Activated naive CD8-positive, alpha-beta T cell treated with anti-CD3 and anti-CD28 coated beads, Interleukin-2, amount 10 ng/mL, durations not matched to agents 7 days and 5 days (primary cell): Measurements from ENCODE around the gene ATF4. TPM values are rescaled to one million over a fixed set of nuclear protein-coding genes. Genes with fewer than 3 reads are reported as not detected.
"Not testable (repeated sequence)": the region's sequence is repeated elsewhere in the genome, so short reads cannot be mapped to it uniquely, and the experiment has no call there.

Source experiments
- ATAC-seq: fragments of 150-1000 bp; cut with Tn5 transposase; one replicate; pipeline ENCODE4 v1.10.0; 2021; ENCODE audit warnings: low read depth, moderate library complexity
- POLR2A ChIA-PET: fragments of 350-600 bp; sonication (Branson Sonifier 250); formaldehyde crosslinking; loops from one replicate; lab custom pipeline; 2021; ENCODE audit warnings: antibody characterized with exemption; lab: Charles Lee
- DNase-seq: peaks from one replicate; pipeline ENCODE4 v3.0.0; 2021
- H3K27ac Mint-ChIP-seq: one replicate; pipeline ENCODE4 v1.8.0; 2022; ENCODE audit warnings: mild to moderate bottlenecking, mixed read lengths
- H3K27me3 Mint-ChIP-seq: one replicate; pipeline ENCODE4 v1.8.0; 2022; ENCODE audit warnings: mild to moderate bottlenecking, moderate library complexity, mixed read lengths
- H3K36me3 Mint-ChIP-seq: one replicate; pipeline ENCODE4 v1.8.0; 2021; ENCODE audit warnings: mild to moderate bottlenecking, mixed read lengths
- H3K4me1 Mint-ChIP-seq: one replicate; pipeline ENCODE4 v1.8.0; 2021; ENCODE audit warnings: mixed read lengths
- H3K4me3 Mint-ChIP-seq: one replicate; pipeline ENCODE4 v1.8.0; 2022; ENCODE audit warnings: mild to moderate bottlenecking, moderate library complexity, mixed read lengths
- H3K9me3 Mint-ChIP-seq: one replicate; pipeline ENCODE4 v1.8.0; 2021; ENCODE audit warnings: mixed read lengths
- total RNA-seq, 2 experiments: library from RNA; stranded (reverse); gene quantifications; one replicate each; pipeline ENCODE4 v1.2.3, GENCODE V29; 2021

ATF4 gene
- total RNA-seq, 2 experiments from 2014 or later, result 413 to 424 TPM

DNA sequence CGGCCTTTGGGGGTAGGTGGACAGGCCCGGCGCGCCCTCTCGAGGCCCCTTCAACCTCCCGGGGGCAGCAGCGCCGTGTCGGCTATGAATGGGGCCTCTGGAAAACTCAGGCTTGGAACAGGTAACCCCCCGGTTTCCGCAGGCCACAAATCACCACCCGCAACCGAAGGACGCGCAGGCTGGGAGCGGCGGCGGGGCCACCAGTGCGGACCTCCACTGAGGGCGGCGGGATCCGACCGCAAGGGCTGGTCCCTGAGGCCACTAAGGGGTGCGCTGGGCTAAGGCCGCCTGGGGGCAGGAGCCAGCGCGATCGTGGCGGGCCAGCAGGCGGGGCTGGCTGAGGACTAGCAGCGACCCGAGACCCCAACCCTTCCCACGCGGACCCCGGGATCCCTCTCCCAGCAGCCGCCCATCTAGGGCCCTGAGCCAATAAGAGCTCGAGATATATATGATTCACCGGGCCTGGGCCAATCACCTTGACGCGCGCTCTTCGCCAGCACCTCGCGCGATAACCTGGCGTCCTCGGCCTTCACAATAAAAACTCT, 609 bp upstream of the ATF4 start:
- H3K36me3 Mint-ChIP-seq, result peaks cover 42% of the 10 kb centered on the region
- no peaks in the 10 kb centered on the region for H3K27me3 Mint-ChIP-seq
- peak overlapping the region; percentile 99 for H3K27ac Mint-ChIP-seq
- peaks cover 53% of the 10 kb centered on the region for H3K4me1 Mint-ChIP-seq
- ATAC-seq (peak; percentile 94), DNase-seq (peak; percentile 92)
- H3K4me3 Mint-ChIP-seq, result peak overlapping the region; percentile 96
- no peaks in the 10 kb centered on the region for H3K9me3 Mint-ChIP-seq
- POLR2A ChIA-PET, result interaction anchor here (0.6 to 4.7 kb wide), 37 partner anchors 9 to 882 kb away, joined by 3 to 80 read pairs (median 5); partner anchors contain the start of genes MIEF1, RPL3, RPS19BP1 and SYNGR1

DNA sequence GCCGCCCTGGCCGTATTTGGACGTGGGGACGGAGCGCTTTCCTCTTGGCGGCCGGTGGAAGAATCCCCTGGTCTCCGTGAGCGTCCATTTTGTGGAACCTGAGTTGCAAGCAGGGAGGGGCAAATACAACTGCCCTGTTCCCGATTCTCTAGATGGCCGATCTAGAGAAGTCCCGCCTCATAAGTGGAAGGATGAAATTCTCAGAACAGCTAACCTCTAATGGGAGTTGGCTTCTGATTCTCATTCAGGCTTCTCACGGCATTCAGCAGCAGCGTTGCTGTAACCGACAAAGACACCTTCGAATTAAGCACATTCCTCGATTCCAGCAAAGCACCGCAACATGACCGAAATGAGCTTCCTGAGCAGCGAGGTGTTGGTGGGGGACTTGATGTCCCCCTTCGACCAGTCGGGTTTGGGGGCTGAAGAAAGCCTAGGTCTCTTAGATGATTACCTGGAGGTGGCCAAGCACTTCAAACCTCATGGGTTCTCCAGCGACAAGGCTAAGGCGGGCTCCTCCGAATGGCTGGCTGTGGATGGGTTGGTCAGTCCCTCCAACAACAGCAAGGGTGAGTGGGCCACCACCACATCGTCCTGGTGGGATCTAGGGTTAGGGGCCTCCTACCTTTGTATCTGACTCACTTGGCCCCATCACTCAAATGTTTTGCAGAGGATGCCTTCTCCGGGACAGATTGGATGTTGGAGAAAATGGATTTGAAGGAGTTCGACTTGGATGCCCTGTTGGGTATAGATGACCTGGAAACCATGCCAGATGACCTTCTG, 934 bp downstream of the ATF4 start:
- H3K27me3 Mint-ChIP-seq, DNase-seq, ATAC-seq, H3K9me3 Mint-ChIP-seq: not testable (repeated sequence)
- H3K36me3 Mint-ChIP-seq, result peaks cover 47% of the 10 kb centered on the region
- H3K4me3 Mint-ChIP-seq, result peak overlapping the region; percentile 96
- peak overlapping the region; percentile 99 for H3K27ac Mint-ChIP-seq
- POLR2A ChIA-PET, result interaction anchor here (0.9 to 4.7 kb wide), 12 partner anchors 9 to 523 kb away, joined by 3 to 80 read pairs (median 6); partner anchors contain the start of genes MIEF1, RPL3, RPS19BP1 and SYNGR1
- H3K4me1 Mint-ChIP-seq, result peaks cover 56% of the 10 kb centered on the region

DNA sequence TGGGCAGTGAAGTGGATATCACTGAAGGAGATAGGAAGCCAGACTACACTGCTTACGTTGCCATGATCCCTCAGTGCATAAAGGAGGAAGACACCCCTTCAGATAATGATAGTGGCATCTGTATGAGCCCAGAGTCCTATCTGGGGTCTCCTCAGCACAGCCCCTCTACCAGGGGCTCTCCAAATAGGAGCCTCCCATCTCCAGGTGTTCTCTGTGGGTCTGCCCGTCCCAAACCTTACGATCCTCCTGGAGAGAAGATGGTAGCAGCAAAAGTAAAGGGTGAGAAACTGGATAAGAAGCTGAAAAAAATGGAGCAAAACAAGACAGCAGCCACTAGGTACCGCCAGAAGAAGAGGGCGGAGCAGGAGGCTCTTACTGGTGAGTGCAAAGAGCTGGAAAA, 1.7 kb downstream of the ATF4 start:
- peak overlapping the region; percentile 99 for H3K27ac Mint-ChIP-seq
- H3K27me3 Mint-ChIP-seq, DNase-seq, H3K9me3 Mint-ChIP-seq, ATAC-seq: not testable (repeated sequence)
- peaks cover 47% of the 10 kb centered on the region for H3K36me3 Mint-ChIP-seq
- peaks cover 60% of the 10 kb centered on the region for H3K4me1 Mint-ChIP-seq
- POLR2A ChIA-PET, result interaction anchor here (0.6 to 4.7 kb wide), 7 partner anchors 10 to 522 kb away, joined by 3 to 59 read pairs (median 11); partner anchors contain the start of genes MIEF1, RPL3 and RPS19BP1
- peak overlapping the region; percentile 96 for H3K4me3 Mint-ChIP-seq

DNA sequence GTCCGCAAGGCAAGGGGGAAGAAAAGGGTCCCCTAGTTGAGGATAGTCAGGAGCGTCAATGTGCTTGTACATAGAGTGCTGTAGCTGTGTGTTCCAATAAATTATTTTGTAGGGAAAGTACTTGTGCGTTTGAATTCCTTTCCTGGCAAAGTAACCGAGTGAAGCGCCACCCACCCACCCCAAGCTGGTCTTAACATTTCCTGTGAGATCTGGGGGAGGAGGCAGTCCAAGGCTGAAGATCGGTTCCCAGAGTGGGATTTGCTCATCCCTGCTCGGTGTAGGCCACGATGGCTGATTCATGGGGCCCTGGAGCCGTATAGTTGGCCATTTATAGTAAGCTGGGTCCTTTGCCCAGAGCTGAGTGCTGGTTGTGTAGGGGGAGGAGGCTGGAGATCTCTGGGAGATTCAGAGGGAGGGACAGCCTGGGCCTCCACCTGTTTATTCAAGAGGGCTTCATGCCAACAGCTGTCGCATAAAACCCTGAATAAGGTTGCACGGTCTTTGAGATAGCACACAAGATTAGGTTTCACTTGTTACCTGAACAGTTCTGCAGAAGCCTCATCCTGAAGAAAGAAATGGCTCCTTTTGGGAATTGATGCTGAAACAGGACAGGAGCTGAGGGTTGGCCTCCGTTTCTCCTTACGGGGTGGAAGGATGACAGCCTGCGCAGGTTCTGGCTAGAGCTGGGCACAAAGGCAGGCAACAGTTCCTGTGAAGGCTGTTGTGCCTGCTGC, 2.4 kb downstream of the ATF4 start:
- POLR2A ChIA-PET, result interaction anchor here (0.6 to 4.7 kb wide), 8 partner anchors 9 to 531 kb away, joined by 3 to 59 read pairs (median 8); partner anchors contain the start of genes MIEF1, RPL3 and RPS19BP1
- ATAC-seq, result no peak
- peaks cover 49% of the 10 kb centered on the region for H3K36me3 Mint-ChIP-seq

DNA sequence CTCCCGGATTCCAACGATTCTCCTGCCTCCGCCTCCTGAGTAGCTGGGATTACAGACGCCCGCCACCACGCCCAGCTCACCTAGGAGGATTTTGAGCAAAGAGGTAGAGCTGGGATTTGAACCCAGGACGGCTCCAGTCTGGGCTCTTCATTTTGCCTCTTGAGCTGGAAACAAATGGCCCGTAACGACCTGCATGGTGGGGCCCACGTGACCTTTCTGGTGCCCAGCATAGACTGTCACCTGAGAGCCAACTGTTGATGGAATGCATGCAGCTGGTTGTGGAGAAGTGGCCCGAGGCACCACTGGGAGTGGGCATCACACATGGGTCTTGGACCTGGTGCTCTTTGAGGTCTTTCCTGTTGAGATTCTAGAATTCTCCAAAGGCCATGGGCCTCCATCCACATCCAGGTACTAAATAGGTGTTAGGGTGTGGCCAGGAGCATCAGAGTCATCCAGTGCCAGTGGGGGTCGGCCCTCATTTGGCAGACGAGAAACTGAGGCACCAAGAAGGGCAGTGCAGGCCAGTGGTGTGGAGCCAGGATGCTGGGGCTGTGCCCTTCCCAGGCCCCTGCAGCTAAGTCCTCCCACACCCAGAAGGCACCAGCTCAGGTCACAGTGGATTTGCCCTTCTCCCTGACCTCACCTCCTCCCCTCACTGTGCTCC, 3.9 kb downstream of the ATF4 start:
- peak overlapping the region; percentile 90 for H3K27ac Mint-ChIP-seq
- peaks cover 55% of the 10 kb centered on the region for H3K36me3 Mint-ChIP-seq
- ATAC-seq (no peak), DNase-seq (no peak)
- POLR2A ChIA-PET, result interaction anchor here (0.7 to 8.6 kb wide), 6 partner anchors 8 to 206 kb away, joined by 4 to 80 read pairs (median 9); partner anchors contain the start of genes MIEF1, RPL3 and RPS19BP1
- peak overlapping the region; percentile 56 for H3K4me3 Mint-ChIP-seq
- H3K4me1 Mint-ChIP-seq, result peaks cover 68% of the 10 kb centered on the region
- no peaks in the 10 kb centered on the region for H3K27me3 Mint-ChIP-seq
- no peaks in the 10 kb centered on the region for H3K9me3 Mint-ChIP-seq

More for the DNA sequence above, 2.4 kb downstream of the ATF4 start:
- Mint-ChIP-seq H3K27ac (peak overlapping the region; percentile 99), H3K4me1 (peaks cover 66% of the 10 kb centered on the region), H3K4me3 (peak overlapping the region; percentile 96), H3K27me3 (no peaks in the 10 kb centered on the region), H3K9me3 (no peaks in the 10 kb centered on the region)
- no peak for DNase-seq

DNA sequence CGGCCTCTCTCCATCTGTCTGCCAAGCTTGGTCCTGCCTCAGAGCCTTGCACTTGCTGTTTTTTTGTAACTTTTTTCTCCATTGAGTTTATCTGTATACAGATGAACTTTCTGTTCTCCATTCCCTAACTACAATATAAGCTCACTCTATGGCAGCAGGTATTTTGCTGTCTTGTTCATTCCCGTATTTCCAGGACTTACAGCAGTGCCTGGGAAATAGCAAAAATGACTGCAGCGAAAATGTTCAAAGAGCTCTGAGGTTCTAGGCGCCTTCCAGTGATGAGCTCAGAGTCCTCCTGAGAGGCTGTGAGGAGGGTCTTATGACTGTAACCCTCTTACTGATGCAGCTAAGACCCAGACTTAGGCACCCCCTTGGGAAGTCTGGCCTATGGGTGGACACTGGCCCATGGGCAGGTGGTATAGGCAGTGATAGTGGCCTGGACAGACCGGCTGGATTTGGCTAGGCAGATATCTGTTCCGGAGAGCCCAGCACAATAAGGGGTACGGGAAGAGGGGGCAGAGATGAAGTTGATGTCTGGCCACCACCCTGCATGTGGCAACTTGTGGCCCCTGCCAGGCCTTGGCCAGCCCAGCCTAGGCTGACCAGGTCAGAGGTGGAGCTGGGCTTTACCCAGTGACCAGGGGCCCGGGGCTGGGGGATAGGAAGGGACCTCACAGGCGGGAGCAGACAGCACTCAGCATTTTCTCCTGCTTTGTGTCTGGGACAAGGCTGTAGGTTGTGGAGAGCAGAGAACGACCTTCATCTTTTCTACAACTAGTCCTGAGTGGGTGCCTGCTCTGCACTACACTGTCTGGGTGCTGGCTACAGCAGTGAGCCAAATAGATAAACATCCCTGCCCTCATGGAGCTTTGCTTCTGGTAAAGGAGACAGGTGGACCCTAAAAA, 4.6 kb downstream of the ATF4 start:
- DNase-seq (no peak), ATAC-seq (no peak)
- Mint-ChIP-seq H3K4me3 (peak overlapping the region; percentile 56), H3K4me1 (peaks cover 71% of the 10 kb centered on the region), H3K9me3 (no peaks in the 10 kb centered on the region), H3K27ac (peak overlapping the region; percentile 90), H3K36me3 (peaks cover 56% of the 10 kb centered on the region), H3K27me3 (no peaks in the 10 kb centered on the region)
- POLR2A ChIA-PET, result interaction anchor here (1.4 to 8.6 kb wide), 2 partner anchors 8 to 207 kb away, joined by 4 to 80 read pairs; partner anchors contain the start of genes RPL3 and RPS19BP1

DNA sequence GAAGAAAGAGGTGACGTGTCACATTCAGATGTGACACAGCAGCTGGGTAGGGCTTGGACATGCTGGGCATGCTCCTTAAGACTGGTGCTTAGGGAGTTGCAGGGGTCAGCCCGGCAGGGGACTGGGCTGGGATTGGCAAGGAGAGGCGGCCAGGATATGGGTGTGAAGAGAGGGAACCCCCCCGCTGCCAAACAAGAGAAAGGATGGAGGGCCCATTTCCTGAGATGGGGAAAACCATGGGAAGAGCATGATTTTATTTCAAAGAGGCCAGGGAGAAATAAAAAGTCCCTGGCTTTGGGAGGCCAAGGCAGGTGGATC, 5.3 kb downstream of the ATF4 start:
- H3K27ac Mint-ChIP-seq, result peak overlapping the region; percentile 81
- H3K4me3 Mint-ChIP-seq, result peak overlapping the region; percentile 51
- POLR2A ChIA-PET, result interaction anchor here (1.2 to 8.6 kb wide), 2 partner anchors 22 to 208 kb away, joined by 4 to 80 read pairs; partner anchors contain the start of gene RPL3
- ATAC-seq (no peak), DNase-seq (no peak)
- no peaks in the 10 kb centered on the region for H3K9me3 Mint-ChIP-seq
- H3K27me3 Mint-ChIP-seq, result no peaks in the 10 kb centered on the region
- H3K4me1 Mint-ChIP-seq, result peaks cover 72% of the 10 kb centered on the region
- peaks cover 57% of the 10 kb centered on the region for H3K36me3 Mint-ChIP-seq

DNA sequence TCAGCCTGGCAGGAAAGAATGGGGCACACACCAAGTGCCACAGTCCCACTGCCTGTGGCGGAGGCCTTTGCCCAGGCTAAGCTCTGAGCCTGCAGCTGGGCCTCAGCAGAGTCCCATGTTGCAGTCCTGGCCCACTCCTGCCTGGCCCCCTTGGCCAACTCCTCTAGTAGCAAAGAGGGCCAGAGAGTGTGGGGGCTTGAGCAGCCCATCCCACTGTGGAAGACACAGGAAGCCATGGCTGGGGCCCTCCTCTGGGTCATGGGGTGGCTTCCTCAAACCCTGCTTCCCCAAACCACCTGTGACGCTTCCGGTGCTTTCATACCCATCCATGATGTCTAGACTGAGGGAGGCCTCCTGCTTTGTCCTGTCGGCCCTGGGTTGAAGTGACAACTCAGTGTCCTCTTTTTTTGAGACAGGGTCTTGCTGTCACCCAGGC, 6.4 kb downstream of the ATF4 start:
- Mint-ChIP-seq H3K27ac (peak overlapping the region; percentile 81), H3K4me1 (peaks cover 79% of the 10 kb centered on the region), H3K27me3 (no peaks in the 10 kb centered on the region), H3K4me3 (peak overlapping the region; percentile 42), H3K36me3 (peaks cover 51% of the 10 kb centered on the region), H3K9me3 (no peaks in the 10 kb centered on the region)
- DNase-seq (peak; percentile 59), ATAC-seq (peak; percentile 27)
- POLR2A ChIA-PET, result interaction anchor here (0.5 to 8.6 kb wide), 5 partner anchors 23 to 772 kb away, joined by 3 to 80 read pairs (median 4); partner anchors contain the start of gene RPL3

DNA sequence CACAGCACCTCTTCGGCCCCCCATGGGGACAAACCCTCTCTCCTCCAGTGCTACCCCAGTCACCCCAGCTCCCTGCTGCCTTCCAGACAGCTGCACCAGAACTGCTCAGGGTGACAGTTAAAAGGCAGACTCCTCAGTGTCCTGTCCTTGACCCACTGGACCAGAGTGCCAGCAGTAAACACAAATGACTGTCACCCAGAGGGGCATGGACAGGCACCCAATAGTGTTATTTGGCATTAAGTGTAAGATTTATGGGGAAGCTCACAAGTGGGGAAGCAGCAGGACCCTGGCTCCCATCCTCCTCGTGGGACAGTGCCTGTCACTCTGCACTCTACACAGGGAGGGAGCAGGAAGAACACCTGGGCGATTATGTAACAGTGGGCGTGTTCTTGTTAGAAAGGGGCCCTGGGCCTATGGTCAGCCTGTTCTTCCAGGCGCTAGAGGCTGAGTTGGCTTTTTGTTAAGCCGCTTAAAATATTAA, 7.2 kb downstream of the ATF4 start:
- Mint-ChIP-seq H3K27me3 (no peaks in the 10 kb centered on the region), H3K36me3 (peaks cover 45% of the 10 kb centered on the region), H3K9me3 (no peaks in the 10 kb centered on the region), H3K4me3 (no peak overlapping the region), H3K4me1 (peaks cover 75% of the 10 kb centered on the region), H3K27ac (peak overlapping the region; percentile 81)
- POLR2A ChIA-PET, result interaction anchor here (5.6 to 8.6 kb wide), 2 partner anchors 7 to 209 kb away, joined by 80 read pairs; partner anchors contain the start of genes ATF4 and RPL3
- ATAC-seq (no peak), DNase-seq (no peak)

DNA sequence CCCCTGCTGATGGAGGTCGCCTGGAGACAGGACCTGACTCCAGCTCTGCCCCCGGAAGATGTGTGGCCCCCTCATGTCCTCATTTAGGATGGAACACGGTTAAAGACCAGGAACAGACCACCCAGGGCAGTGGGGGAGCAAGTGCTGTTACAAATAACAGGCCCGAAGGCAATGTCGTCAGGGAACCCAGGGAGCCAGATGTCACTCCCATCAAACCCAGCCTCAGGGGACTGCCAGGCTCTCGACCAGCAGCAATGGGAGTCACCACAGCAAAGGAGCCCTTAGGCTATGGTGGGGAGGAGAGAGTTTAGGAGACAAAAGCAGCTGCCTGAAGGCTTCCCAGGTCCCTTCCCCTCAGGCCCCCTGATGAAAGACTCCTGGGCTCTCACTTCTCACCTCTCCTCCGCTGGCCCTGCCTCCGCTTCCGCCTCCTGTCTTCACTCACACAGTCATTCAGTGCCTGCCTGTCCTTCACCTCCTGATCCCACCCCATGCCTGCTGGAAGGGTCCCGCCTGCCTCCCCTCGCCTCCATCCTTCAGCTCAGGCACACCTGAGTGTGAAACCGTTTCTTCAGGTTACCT, 7.8 kb downstream of the ATF4 start:
- peak overlapping the region; percentile 78 for H3K27ac Mint-ChIP-seq
- H3K27me3 Mint-ChIP-seq, result no peaks in the 10 kb centered on the region
- no peaks in the 10 kb centered on the region for H3K9me3 Mint-ChIP-seq
- POLR2A ChIA-PET, result interaction anchor here (1.0 to 8.6 kb wide), 11 partner anchors 8 to 516 kb away, joined by 3 to 80 read pairs (median 9); partner anchors contain the start of genes ATF4, MIEF1, RPL3 and TAB1
- DNase-seq (no peak), ATAC-seq (no peak)
- peaks cover 69% of the 10 kb centered on the region for H3K4me1 Mint-ChIP-seq
- peak overlapping the region; percentile 67 for H3K4me3 Mint-ChIP-seq
- peaks cover 38% of the 10 kb centered on the region for H3K36me3 Mint-ChIP-seq
